Loucy (cell line): Measurements from ENCODE around the gene PPIE.

ENCODE experiments used
- H2AFZ ChIP-seq: fragments of 200-600 bp; sonication (generic); 2 replicates; pipeline ENCODE4 v1.6.0; 2016; ENCODE audit warnings: antibody characterized with exemption, mild to moderate bottlenecking, low read length, moderate library complexity
- H3F3A ChIP-seq: fragments of 200-600 bp; 2 replicates; pipeline ENCODE4 v1.6.0; 2016; ENCODE audit warnings: antibody characterized with exemption, low read depth, mild to moderate bottlenecking
- H3K27me3 ChIP-seq: fragments of 200-600 bp; sonication (generic); 2 replicates; pipeline ENCODE4 v1.6.1; 2014; ENCODE audit warnings: low read length, mild to moderate bottlenecking; ENCODE audit not compliant: insufficient read depth, poor library complexity, severe bottlenecking
- H3K36me3 ChIP-seq: fragments of 200-600 bp; sonication (generic); 2 replicates; pipeline ENCODE4 v1.6.1; 2016; ENCODE audit warnings: low read length; ENCODE audit not compliant: insufficient read depth
- H3K4me1 ChIP-seq: fragments of 200-600 bp; sonication (generic); 2 replicates; pipeline ENCODE4 v1.5.1; 2014; ENCODE audit warnings: low read length, mild to moderate bottlenecking; ENCODE audit not compliant: insufficient read depth, poor library complexity, severe bottlenecking
- H3K4me2 ChIP-seq: fragments of 200-600 bp; sonication (generic); 2 replicates; pipeline ENCODE4 v1.6.0; 2014; ENCODE audit warnings: antibody characterized with exemption, low read length, low read depth, mild to moderate bottlenecking; ENCODE audit not compliant: poor library complexity, severe bottlenecking
- H3K4me3 ChIP-seq: fragments of 200-600 bp; sonication (generic); 2 replicates; pipeline ENCODE4 v1.5.1; 2014; ENCODE audit warnings: low read length, mild to moderate bottlenecking, mixed read lengths; ENCODE audit not compliant: poor library complexity, severe bottlenecking
- H3K79me2 ChIP-seq: fragments of 200-600 bp; sonication (generic); 2 replicates; pipeline ENCODE4 v1.6.1; 2014; ENCODE audit warnings: low read length; ENCODE audit not compliant: insufficient read depth
- H3K9ac ChIP-seq: fragments of 200-600 bp; sonication (generic); 2 replicates; pipeline ENCODE4 v1.6.0; 2014; ENCODE audit warnings: mild to moderate bottlenecking, low read depth, low read length, moderate library complexity; ENCODE audit not compliant: poor library complexity, severe bottlenecking
- H3K9me2 ChIP-seq: fragments of 200-600 bp; sonication (generic); replicated peaks from 2 replicates; pipeline ENCODE4 v1.6.1; 2016; ENCODE audit warnings: low read depth, low read length, mixed read lengths
- H3K9me3 ChIP-seq: fragments of 200-600 bp; sonication (generic); 2 replicates; pipeline ENCODE4 v1.6.1; 2014; ENCODE audit warnings: mild to moderate bottlenecking, antibody characterized with exemption, low read length, low read depth; ENCODE audit not compliant: insufficient read depth
- H4K20me1 ChIP-seq: fragments of 200-600 bp; sonication (generic); 2 replicates; pipeline ENCODE4 v1.6.0; 2014; ENCODE audit warnings: antibody characterized with exemption, low read length, mild to moderate bottlenecking; ENCODE audit not compliant: insufficient read depth, poor library complexity, severe bottlenecking
- EZH2phosphoT487 ChIP-seq: fragments of 200-600 bp; IDR thresholded peaks from 2 replicates; pipeline ENCODE4 v1.6.1; 2018; ENCODE audit warnings: antibody characterized with exemption, mild to moderate bottlenecking, moderate library complexity, borderline replicate concordance
- TF ChIP-seq, protein P1 (sequence below): fragments of 200-600 bp; sonication (generic); conservative IDR thresholded peaks from 2 replicates; pipeline ENCODE4 v1.5.1; 2014; ENCODE audit warnings: mild to moderate bottlenecking, antibody characterized with exemption, low read length

PPIE gene

GRCh38 chr1:39727221-39727931 is 11.3 kb upstream of the PPIE start:
- H3K4me2 ChIP-seq = no peak overlapping the region
- no peak overlapping the region for H3K9ac ChIP-seq
- H3K36me3 ChIP-seq = no peaks in the 10 kb centered on the region
- H4K20me1 ChIP-seq = no peaks in the 10 kb centered on the region
- no peaks in the 10 kb centered on the region for H3K9me3 ChIP-seq
- H3K9me2 ChIP-seq = no peaks in the 10 kb centered on the region
- no peaks in the 10 kb centered on the region for H3F3A ChIP-seq
- no peak overlapping the region for H3K4me3 ChIP-seq
- H3K4me1 ChIP-seq = no peaks in the 10 kb centered on the region
- H3K79me2 ChIP-seq = no peaks in the 10 kb centered on the region
- H2AFZ ChIP-seq = no peak overlapping the region
- peaks cover 27% of the 10 kb centered on the region for H3K27me3 ChIP-seq
- TF ChIP-seq, protein P1, sequence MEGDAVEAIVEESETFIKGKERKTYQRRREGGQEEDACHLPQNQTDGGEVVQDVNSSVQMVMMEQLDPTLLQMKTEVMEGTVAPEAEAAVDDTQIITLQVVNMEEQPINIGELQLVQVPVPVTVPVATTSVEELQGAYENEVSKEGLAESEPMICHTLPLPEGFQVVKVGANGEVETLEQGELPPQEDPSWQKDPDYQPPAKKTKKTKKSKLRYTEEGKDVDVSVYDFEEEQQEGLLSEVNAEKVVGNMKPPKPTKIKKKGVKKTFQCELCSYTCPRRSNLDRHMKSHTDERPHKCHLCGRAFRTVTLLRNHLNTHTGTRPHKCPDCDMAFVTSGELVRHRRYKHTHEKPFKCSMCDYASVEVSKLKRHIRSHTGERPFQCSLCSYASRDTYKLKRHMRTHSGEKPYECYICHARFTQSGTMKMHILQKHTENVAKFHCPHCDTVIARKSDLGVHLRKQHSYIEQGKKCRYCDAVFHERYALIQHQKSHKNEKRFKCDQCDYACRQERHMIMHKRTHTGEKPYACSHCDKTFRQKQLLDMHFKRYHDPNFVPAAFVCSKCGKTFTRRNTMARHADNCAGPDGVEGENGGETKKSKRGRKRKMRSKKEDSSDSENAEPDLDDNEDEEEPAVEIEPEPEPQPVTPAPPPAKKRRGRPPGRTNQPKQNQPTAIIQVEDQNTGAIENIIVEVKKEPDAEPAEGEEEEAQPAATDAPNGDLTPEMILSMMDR = no peak
- TF ChIP-seq EZH2phosphoT487 = no peak

- no peaks in the 10 kb centered on the region for H4K20me1 ChIP-seq
- H3K36me3 ChIP-seq = no peaks in the 10 kb centered on the region
- H3K9me2 ChIP-seq = no peaks in the 10 kb centered on the region
- no peaks in the 10 kb centered on the region for H3K9me3 ChIP-seq
- H3K9ac ChIP-seq = no peak overlapping the region
- TF ChIP-seq, protein P1 = no peak
- TF ChIP-seq EZH2phosphoT487 = no peak
- H2AFZ ChIP-seq = no peak overlapping the region
- H3F3A ChIP-seq = no peaks in the 10 kb centered on the region
- H3K27me3 ChIP-seq = peaks cover 32% of the 10 kb centered on the region
- no peaks in the 10 kb centered on the region for H3K79me2 ChIP-seq
- H3K4me3 ChIP-seq = no peak overlapping the region
- no peak overlapping the region for H3K4me2 ChIP-seq
- no peaks in the 10 kb centered on the region for H3K4me1 ChIP-seq
Measured at GRCh38 chr1:39727932-39728317, 10.8 kb upstream of the PPIE start.

DNA sequence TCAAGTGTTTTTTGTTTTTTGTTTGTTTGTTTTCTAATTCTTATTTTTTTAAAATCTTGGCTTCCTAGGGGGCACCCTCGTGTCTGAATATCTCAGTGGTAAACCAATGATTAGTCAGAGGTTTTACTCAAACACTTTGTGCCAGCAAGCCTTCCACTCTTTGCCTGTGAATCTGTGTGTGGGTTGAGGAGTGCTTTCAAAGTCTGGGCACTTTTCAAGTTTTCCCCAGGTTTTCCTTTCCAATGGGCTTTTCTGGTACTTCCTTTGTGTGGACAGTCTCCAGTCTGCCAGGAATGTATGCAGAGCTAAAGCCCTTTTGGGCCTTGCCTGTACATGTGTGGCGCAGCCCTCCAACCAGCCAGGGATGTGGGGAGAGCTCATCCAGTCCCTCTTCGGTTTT is 9.7 kb upstream of the PPIE start:
- no peaks in the 10 kb centered on the region for H3K36me3 ChIP-seq
- H3K4me2 ChIP-seq = no peak overlapping the region
- peaks cover 43% of the 10 kb centered on the region for H3K27me3 ChIP-seq
- H3F3A ChIP-seq = no peaks in the 10 kb centered on the region
- no peaks in the 10 kb centered on the region for H4K20me1 ChIP-seq
- H3K9ac ChIP-seq = no peak overlapping the region
- H3K9me2 ChIP-seq = no peaks in the 10 kb centered on the region
- H3K4me1 ChIP-seq = no peaks in the 10 kb centered on the region
- no peak overlapping the region for H2AFZ ChIP-seq
- TF ChIP-seq, protein P1 = peak; percentile 26; the same call in 1 of the 2 replicates
- no peak for TF ChIP-seq EZH2phosphoT487
- no peak overlapping the region for H3K4me3 ChIP-seq
- H3K79me2 ChIP-seq = no peaks in the 10 kb centered on the region
- no peaks in the 10 kb centered on the region for H3K9me3 ChIP-seq
